Stomach (tissue), 9 donors: Measurements from ENCODE around the gene MTX1. TPM values are rescaled to one million over a fixed set of nuclear protein-coding genes. Genes with fewer than 3 reads are reported as not detected.
A peak's percentile ranks its signal among the peaks of the same experiment; 100 is the strongest.

Source experiments
- DNase-seq, 2 donors: peaks; one replicate each; pipeline versions ENCODE4 v3.0.0 to v3.0.0-alpha.2; 2013 to 2019
- H3K27ac ChIP-seq, 5 donors: fragments of 200-600 bp in 4 of 5; sonication (generic) in 4 of 5; one replicate each; pipeline ENCODE4 v1.5.1; 2013 to 2019; ENCODE audit warnings: mild to moderate bottlenecking in 1 of 5, moderate library complexity in 1 of 5
- H3K27me3 ChIP-seq, 3 donors: fragments of 200-600 bp; sonication (generic); one replicate each; pipeline ENCODE4 v1.5.1; 2017 to 2019; ENCODE audit warnings: mixed run types in 1 of 3
- H3K36me3 ChIP-seq, 4 donors: fragments of 200-600 bp; sonication (generic); 1 replicate in 3 of 4; 2 replicates in 1 of 4; pipeline ENCODE4 v1.5.1; 2016 to 2019
- H3K4me1 ChIP-seq, 4 donors: fragments of 200-600 bp; sonication (generic); one replicate each; pipeline ENCODE4 v1.5.1; 2016 to 2019
- H3K4me3 ChIP-seq, 4 donors: fragments of 200-600 bp; sonication (generic) in 3 of 4; one replicate each; pipeline ENCODE4 v1.5.1; 2016 to 2019; ENCODE audit warnings: mild to moderate bottlenecking in 1 of 4
- H3K9me3 ChIP-seq, 4 donors: fragments of 200-600 bp; sonication (generic); one replicate each; pipeline ENCODE4 v1.5.1; 2016 to 2019
- EP300 ChIP-seq: sonication (generic); formaldehyde crosslinking; IDR thresholded peaks from one replicate; pipeline ENCODE4 v1.6.1; 2017; ENCODE audit warnings: antibody characterized with exemption
- POLR2A ChIP-seq, 4 donors: fragments of 450-650 bp; IDR thresholded peaks; one replicate each; pipeline ENCODE4 v1.6.1; 2016; ENCODE audit warnings: antibody characterized with exemption in 4 of 4, control low read depth in 2 of 4, mild to moderate bottlenecking in 1 of 4, moderate library complexity in 1 of 4
- POLR2AphosphoS5 ChIP-seq, 3 donors: sonication (generic); formaldehyde crosslinking; IDR thresholded peaks; one replicate each; pipeline ENCODE4 v1.6.1; 2016; ENCODE audit warnings: antibody characterized with exemption in 3 of 3
- WGBS, 5 donors: extraction: QIAGEN DNeasy Blood & Tissue Kit in 3 of 5; methylation state at CpG; one replicate each; pipeline versions ENCODE4 v1.1.5 to v1.1.7; 2013 to 2018; 5-methylcytosine and 5-hydroxymethylcytosine counted together
- intact Hi-C: fragments of 100-400 bp; cut with DNase I; formaldehyde crosslinking; loops from one replicate; pipeline ENCODE4 v1.15.1; 2023; ENCODE audit warnings: low total_unique reads
- polyA plus RNA-seq, 3 donors: library from polyadenylated mRNA; stranded (reverse); fragments of 200-250 nt; gene quantifications; one replicate each; pipeline ENCODE4 v1.2.3, GENCODE V29; 2013
- total RNA-seq, 5 donors: library from RNA; depleted of rRNA; stranded (reverse); fragments of >200 nt; gene quantifications; one replicate each; pipeline versions ENCODE4 v1.1.0 to v1.2.3, GENCODE V29; 2014 to 2016
- TF ChIP-seq, protein P1 (sequence below), 7 experiments: fragments of 450-650 bp in 4 of 7; fragments of 200-600 bp in 3 of 7; sonication (generic) in 3 of 7; IDR thresholded peaks; one replicate each; pipeline ENCODE4 v1.5.1; 2016 to 2019; ENCODE audit warnings: antibody characterized with exemption in 7 of 7, control low read depth in 2 of 7, mild to moderate bottlenecking in 1 of 7
- donor health status: healthy with polysubstance abuse.
- donor health status: Bipolar disorder and iron deficiency.
- donor health status: healthy.

Gene MTX1
- total and polyA plus RNA-seq, 8 donors: 1.2 to 71.1 (median 36.9) TPM

DNA sequence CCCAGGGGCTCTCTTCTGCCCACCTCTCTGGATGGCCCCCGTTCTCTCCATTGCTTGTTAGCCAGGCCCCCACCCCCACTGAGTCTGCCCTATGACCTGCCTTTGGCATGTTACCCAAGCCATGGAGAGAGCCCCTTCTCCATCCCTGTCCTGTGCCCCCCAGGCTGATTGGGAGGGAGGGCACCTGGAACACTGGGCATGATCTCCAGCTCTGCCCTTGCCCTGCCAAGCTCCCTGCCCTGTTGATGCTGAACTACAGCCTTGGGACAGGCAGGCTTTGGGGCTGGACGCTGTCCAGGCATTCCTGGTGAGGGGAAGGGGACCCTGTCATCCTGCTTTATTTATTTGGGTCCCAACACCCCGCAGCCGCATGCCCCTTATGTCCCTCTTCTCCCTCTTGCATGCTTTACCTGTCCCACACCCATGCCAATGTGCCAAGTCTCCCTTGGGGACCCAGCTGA, 24.1 kb upstream of the MTX1 start:
- intact Hi-C loops: no loop called here
- TF ChIP-seq, protein P1, sequence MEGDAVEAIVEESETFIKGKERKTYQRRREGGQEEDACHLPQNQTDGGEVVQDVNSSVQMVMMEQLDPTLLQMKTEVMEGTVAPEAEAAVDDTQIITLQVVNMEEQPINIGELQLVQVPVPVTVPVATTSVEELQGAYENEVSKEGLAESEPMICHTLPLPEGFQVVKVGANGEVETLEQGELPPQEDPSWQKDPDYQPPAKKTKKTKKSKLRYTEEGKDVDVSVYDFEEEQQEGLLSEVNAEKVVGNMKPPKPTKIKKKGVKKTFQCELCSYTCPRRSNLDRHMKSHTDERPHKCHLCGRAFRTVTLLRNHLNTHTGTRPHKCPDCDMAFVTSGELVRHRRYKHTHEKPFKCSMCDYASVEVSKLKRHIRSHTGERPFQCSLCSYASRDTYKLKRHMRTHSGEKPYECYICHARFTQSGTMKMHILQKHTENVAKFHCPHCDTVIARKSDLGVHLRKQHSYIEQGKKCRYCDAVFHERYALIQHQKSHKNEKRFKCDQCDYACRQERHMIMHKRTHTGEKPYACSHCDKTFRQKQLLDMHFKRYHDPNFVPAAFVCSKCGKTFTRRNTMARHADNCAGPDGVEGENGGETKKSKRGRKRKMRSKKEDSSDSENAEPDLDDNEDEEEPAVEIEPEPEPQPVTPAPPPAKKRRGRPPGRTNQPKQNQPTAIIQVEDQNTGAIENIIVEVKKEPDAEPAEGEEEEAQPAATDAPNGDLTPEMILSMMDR (IDR thresholded peaks at IDR 0.05): no peak
- TF ChIP-seq POLR2AphosphoS5 (IDR thresholded peaks at IDR 0.05) (peak in 1 of 3 donors; percentile 11), POLR2A (IDR thresholded peaks at IDR 0.05) (no peak)
- DNase-seq: peak in 1 of 2 donors; percentile 29
- WGBS, 5 donors: 56 to 71% (median 65%) methylated on average over 4 of the region's 4 CpGs
- Histone ChIP-seq H3K4me3 (no peak overlapping the region), H3K9me3 (no peaks in the 10 kb centered on the region), H3K36me3 (peaks cover 0 to 14% (median 0%) of the 10 kb centered on the region in 4 donors), H3K27me3 (no peaks in the 10 kb centered on the region), H3K4me1 (peaks cover 30 to 69% (median 52%) of the 10 kb centered on the region in 4 donors), H3K27ac (peak overlapping the region; percentile 72 to 90 (median 79))

DNA sequence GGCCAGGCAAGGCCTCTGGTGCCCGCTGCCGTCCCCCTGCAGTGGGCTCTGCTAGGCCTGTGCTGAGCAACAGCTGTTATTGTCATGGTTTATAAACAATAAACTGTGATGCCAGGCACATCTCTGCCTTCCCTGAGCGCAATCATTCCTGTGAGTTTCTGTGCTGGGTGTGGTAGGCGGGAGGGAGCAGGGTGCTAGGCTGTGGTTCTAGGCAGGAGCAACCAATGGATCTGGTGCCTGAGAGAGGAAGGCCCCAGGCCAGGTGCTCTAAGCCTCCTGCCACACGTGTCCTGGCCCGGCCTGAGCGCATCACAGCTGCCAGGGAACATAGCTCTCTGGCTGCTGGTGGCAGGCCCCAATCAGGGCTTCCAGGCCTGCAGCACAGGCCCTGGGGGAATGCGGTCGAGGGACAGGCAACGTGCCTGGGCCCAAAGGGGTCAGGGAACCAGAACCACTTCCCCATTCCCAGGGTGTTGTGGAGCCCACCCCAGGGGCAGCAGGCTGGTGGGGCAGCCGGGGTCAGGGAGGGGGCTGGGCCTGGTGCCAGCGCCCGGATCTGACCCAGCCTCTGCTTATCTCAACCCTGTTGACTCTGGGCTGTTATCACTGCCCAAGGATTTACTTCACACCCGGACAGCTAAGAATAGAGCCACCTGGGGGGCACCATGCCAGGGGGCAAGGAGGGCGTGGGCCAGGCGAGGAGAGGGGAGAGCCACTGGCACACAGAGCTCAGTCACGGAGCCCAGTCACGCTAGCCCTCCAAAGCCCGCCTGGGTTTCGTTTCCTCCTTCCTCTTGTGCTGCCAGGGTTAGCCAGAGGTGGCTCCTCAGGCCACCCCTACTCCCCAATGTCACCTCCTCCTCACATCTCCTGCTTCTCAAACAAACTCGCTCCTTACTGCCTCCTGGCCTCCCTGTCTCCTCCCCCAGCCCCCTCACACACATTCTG, 23.4 kb upstream of the MTX1 start:
- 22 to 52% (median 31%) methylated on average over 19 to 21 of the region's 21 CpGs for WGBS, 5 donors
- no peak for TF ChIP-seq EP300
- TF ChIP-seq, protein P1 (IDR thresholded peaks at IDR 0.05): no peak
- peak in 2 of 3 donors; percentile 68 to 75 for TF ChIP-seq POLR2AphosphoS5 (IDR thresholded peaks at IDR 0.05)
- TF ChIP-seq POLR2A (IDR thresholded peaks at IDR 0.05): no peak

DNA sequence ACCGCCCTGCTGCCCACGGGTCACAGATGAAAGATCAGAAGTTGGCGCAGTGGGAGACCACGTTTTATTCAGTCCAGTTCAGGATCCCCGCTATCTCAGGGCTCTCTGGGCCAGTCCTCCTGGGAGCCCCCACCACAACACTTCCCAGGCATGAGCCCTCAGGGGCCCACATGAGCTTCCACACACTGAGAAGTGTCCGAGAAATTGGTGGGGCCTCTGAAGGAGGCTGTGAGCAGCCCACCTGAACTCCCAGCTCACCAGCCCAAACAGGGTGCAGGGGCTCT, 22.8 kb upstream of the MTX1 start:
- no peaks in the 10 kb centered on the region for H3K27me3 ChIP-seq
- no peak for TF ChIP-seq POLR2A (IDR thresholded peaks at IDR 0.05)
- TF ChIP-seq, protein P1 (IDR thresholded peaks at IDR 0.05): no peak
- no peak for TF ChIP-seq POLR2AphosphoS5 (IDR thresholded peaks at IDR 0.05)
- no peak for TF ChIP-seq EP300
- peak overlapping the region in 3 of 4 donors; percentile 11 to 50 (median 40) for H3K4me3 ChIP-seq
- H3K4me1 ChIP-seq: peaks cover 30 to 64% (median 45%) of the 10 kb centered on the region in 4 donors
- no peaks in the 10 kb centered on the region for H3K9me3 ChIP-seq
- DNase-seq: no peak
- intact Hi-C loops: no loop called here
- peaks cover 0 to 6% (median 0%) of the 10 kb centered on the region in 4 donors for H3K36me3 ChIP-seq
- 31 to 49% (median 37%) methylated on average over 6 of the region's 6 CpGs for WGBS, 5 donors
- peak overlapping the region; percentile 72 to 90 (median 79) for H3K27ac ChIP-seq

More for the DNA sequence above, 23.4 kb upstream of the MTX1 start:
- Histone ChIP-seq H3K27me3 (no peaks in the 10 kb centered on the region), H3K27ac (peak overlapping the region; percentile 72 to 90 (median 79)), H3K36me3 (peaks cover 0 to 7% (median 0%) of the 10 kb centered on the region in 4 donors), H3K4me1 (peaks cover 30 to 66% (median 47%) of the 10 kb centered on the region in 4 donors), H3K4me3 (peak overlapping the region in 2 of 4 donors; percentile 40 to 50), H3K9me3 (no peaks in the 10 kb centered on the region)
- intact Hi-C loops: no loop called here
- peak; percentile 88 to 93 for DNase-seq

DNA sequence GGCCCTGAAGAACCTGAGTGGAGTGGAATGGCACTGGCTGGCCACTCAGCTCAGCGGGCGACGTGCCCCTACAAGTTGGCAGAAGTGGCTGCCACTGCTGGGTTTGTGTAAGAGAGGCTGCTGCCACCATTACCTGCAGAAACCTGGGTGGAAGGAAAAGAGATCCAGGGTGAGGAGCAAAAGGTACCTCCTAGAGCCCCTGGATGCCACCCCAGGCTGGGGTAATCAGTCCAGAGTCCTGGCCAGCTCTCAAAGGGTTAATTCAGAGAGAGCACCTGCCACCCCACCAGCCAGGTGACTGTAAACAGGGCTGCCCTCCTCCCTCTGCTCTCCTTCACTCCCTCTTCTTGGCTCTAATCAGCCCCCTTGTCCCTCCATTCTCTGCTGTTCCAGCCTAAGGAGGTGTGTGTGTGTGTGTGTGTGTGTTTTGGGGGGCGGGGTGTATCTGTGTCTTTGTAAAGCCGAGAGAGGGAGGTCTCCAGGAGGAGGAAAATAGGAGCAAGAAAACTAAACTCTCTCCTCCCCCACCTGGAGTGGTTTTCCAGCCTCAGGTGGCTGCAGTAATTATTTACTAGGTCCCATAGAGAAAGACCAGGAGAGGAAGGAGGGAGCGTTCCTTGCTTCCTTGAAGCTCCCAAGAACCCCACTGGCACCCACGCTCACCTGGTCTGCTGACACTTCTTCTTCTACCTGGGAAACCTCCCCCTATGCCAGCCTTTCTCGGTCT, 22.3 kb upstream of the MTX1 start:
- peak in 1 of 3 donors; percentile 54 for TF ChIP-seq POLR2AphosphoS5 (IDR thresholded peaks at IDR 0.05)
- TF ChIP-seq, protein P1 (IDR thresholded peaks at IDR 0.05): no peak
- no peak for TF ChIP-seq POLR2A (IDR thresholded peaks at IDR 0.05)
- H3K4me1 ChIP-seq: peaks cover 30 to 59% (median 42%) of the 10 kb centered on the region in 4 donors
- 19 to 51% (median 40%) methylated on average over 6 to 8 of the region's 8 CpGs for WGBS, 5 donors
- DNase-seq: peak; percentile 57 to 68
- no peaks in the 10 kb centered on the region for H3K27me3 ChIP-seq
- intact Hi-C loops: no loop called here
- peak overlapping the region; percentile 72 to 90 (median 79) for H3K27ac ChIP-seq
- H3K9me3 ChIP-seq: no peaks in the 10 kb centered on the region
- peak overlapping the region in 3 of 4 donors; percentile 11 to 50 (median 40) for H3K4me3 ChIP-seq
- H3K36me3 ChIP-seq: peaks cover 0 to 6% (median 0%) of the 10 kb centered on the region in 4 donors
